Stimulated activated CD8-positive, alpha-beta memory T cell treated with anti-CD3 and anti-CD28 coated beads, Interleukin-4, amount 100 ng/mL, for 48 hours (primary cell): ENCODE results near the gene MAP1LC3B.
A peak's percentile ranks its signal among the peaks of the same experiment; 100 is the strongest.

Source experiments
- DNase-seq: peaks from one replicate; pipeline ENCODE4 v3.0.0-alpha.2; 2020

The MAP1LC3B gene

GRCh38 chr16:87391950-87392820 lies at the start of gene MAP1LC3B:
Gene MAP1LC3B (plus strand): TSS chr16:87392336. CDS start chr16:87392428, 92 bp downstream.
- peak; percentile 98 for DNase-seq

DNA sequence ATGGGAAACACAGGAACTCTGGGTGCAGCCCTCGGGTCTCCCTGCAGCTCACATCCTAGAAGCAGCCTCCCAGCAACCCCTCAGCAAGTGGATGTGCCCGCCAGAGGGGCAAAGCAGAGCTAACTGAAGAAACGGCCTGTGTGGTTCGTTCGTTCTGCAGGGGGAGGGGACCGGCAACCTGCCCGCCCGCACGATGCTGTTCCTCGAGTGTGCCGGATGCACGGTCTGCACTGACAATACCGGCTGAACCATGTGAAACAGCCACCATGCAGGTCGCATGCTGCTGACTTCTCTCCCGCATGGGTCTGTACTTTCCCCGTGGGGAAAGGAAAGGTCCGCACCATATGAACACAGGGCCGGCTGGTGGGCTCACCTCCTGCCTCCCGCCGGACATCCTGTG lies 49.6 kb upstream of the MAP1LC3B start:
- DNase-seq, result no peak

DNA sequence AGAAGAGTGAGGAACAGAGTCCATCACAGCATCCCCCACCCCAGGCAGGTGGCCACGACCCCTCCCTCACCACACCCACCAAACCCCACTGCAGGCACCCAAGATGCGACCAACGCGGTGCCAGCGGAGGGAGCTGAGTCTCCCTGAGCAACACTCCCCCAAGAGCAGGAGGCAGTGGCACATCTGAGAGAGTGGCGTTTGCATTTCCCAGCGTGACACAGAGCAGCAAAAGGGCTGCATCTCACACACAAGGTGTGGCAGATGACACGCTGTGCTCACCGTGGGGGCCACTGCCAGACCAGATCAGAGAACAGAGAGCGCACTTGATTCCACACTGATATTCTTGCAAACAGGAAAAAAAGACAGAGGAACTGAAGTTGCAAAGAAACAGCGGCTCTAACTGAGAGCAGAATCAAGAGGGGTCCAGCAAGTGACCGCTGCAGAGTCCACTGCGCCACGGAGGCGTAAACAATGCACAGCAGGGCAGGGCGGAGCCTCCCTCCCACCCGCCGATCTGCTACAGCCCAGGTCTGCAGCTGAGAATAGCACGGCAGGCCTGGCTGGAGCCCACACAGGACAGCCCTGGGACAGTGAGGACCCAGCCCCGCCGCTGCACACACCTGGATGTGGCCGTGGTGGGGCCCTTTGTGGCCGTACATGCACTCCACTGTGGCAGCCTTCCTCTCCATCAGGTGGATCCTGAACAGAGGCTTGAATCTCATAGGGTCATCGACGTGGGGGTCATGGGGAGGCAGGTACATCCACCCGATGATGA lies 49.0 kb upstream of the MAP1LC3B start:
- no peak for DNase-seq

DNA sequence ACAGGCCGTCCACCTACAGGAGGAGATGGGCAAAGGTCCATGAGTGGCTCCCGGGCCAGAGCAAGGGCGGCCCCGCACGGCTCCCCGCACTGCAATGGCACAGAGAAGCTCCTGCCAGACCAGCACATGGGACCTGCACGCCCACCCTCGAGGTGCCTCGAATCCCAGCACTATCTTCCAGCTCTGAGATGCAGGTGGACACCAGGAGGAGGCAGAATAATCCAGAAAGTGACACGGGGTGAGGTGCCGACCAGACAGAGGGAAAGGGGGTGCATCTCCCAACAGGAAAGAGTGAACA lies 48.4 kb upstream of the MAP1LC3B start:
- no peak for DNase-seq

DNA sequence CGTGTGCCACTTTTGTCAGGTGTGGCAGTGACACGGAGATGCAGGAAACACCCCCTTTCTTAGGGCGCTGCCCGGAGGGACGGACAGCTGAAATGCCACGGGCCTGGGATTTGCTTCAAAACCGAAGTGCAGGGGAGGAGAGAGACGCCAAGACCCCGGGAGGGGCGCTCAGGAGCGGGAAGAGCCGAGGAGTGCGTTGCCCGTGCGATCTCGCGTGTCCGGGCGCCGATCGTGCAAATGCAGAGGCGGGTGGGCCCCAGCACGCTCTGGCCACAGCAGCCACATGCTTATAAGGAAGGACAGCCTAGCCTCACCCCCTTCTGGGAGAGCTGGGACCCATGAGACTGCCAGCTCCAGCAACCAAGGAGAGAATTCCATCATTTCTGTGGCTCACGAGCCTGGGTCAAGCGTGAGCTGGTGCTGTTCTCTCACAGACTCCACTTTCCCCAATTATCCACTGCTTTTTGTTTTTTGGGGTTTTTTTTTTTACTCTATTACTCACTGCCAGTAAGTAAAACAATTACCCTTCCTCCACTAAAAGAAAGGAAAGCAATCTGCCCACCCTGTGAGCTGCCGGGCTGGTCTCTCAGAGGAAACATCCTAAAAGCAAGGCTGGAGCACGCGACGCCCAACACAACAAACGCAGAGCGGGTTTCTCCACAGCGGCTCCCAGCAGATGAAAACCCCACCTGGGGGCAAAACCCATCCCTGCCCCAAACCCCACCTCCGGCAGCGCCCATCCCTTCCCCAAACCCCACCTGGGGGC lies 47.8 kb upstream of the MAP1LC3B start:
- DNase-seq, result no peak

DNA sequence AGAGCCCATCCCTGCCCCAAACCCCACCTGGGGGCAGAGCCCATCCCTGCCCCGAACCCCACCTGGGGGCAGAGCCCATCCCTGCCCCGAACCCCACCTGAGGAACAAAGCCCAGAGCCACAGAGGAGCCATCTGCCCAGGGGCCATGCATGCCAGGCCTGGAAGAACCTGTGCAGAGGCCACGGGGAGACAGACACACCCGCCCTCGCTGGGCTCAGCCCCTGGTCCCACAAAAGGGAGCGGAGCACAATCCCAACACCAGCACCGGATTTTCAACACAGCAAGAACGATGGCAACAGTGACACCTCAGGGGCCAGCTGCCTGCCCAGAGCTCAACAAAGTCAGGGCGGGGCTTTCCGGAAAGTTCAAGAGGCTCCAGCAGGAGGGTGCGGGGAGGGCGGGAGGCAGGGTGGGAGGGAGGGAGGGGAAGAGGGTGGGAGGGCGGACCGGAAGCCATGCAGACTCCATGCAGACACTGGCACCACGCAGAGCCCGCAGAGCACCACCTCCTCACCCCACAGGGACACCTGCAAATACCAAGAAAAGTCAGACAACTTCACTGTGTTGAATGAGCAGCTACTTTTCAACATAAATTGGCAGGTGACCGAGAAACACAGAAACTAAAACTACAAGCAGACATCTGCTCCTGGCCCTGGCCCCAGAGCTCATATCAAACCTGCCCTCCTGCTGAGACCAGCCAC lies 47.1 kb upstream of the MAP1LC3B start:
- DNase-seq, result peak; percentile 51

DNA sequence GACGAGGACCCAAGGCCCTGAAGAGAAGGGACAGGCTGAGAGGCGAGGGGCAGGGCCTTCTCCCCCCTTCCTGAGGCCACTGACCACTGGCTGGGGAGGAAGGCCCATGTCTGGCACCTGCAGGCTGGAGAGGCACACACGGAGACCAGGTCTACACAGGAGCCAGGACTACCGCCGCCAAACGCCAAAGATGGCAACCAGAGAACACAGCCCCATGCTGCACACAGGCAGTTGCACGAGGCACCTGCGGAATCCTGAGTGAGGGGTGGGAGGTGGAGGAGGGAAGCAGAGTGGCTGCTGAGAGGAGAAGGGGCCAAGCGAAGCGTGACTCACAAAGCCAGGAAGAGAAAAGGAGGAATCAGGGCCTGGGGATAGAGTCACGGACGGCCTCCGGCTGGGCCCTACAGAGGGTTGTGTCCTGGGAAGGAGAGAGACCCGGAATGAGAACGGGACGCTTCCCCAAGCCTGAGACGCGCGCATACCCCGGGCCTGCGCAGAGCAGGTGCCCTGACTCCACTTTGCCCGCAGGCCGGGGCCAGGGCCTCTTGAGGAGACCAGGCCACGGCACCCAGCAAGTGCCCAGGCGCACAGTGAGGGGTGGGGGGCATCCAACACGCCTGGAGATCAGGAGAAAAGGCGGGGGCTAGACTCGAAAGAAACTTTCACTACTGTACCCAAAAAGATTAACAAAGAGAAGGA lies 46.3 kb upstream of the MAP1LC3B start:
- no peak for DNase-seq

- DNase-seq, result no peak
These were observed 45.5 kb upstream of the MAP1LC3B start for GRCh38 chr16:87346517-87347060.

- no peak for DNase-seq
These were observed 44.1 kb upstream of the MAP1LC3B start for GRCh38 chr16:87347932-87348615.

- DNase-seq, result no peak
These were observed 43.4 kb upstream of the MAP1LC3B start for GRCh38 chr16:87348616-87349157.

GRCh38 chr16:87350031-87350430 lies 42.1 kb upstream of the MAP1LC3B start:
- DNase-seq, result no peak

DNA sequence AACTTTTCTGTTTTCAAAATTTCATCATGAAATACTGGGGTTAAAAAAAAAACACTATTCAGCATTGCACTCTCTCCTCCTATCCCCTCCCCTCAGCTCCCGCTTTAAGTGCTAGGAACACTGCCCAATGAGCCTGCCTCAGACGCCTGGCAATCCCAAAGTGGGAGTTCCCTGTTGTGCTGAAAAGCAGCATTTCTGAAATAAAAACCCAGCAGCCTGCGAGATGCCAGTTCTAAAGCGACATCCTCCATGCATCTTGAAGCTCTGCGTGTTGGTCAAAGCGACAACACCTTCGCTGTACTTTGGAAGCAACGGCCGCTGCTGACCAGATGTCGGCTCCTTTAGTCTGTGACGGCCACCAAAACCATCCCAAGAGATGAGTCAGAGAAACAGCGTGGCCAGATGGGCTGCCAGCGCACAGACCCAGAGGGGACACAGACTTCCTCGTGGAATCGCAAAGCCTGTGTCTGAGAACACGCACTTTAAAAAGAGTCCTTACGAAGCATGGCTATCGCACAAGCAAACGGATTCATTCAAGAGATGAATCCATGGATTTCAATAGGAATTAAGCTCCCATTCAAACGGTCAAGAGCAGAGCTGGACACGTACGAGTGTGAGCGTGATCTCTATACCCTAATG lies 41.3 kb upstream of the MAP1LC3B start:
- no peak for DNase-seq

DNA sequence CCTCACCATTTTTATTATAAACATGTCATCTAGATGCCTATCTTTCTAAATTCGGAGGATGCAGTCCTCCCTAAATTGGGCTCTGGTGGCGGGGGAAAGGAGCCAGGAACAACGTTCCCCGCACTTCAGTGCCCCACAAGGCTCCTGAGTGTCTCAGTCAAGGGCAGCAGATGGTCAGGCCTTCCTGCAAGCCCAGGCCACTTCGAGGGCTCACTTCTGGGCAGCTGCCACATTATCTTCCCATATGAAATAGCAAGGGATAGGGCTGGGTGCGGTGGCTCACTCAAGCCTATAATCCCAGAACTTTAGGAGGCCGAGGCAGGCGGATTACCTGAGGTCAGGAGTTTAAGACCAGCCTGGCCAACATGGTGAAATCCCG lies 40.8 kb upstream of the MAP1LC3B start:
- DNase-seq, result no peak

DNA sequence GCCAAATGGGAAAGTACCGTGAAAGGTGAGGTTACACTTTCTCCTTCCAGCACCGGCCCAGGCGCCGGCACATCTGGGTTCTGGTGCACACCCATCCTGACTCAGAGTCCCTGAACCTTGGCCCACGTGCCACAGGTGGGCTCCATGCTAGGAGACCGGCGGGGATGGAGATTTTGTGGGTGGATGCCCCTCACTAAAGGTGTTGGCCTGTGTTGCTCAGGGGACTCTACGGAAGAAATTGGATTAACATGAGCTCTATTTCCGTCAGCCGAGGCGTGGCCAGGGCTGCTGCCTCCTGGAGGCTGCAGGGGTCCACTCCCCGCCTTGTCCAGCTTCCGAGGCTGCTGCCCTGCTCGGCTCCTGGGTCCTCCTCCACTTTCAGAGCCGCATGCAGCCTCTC lies 39.3 kb upstream of the MAP1LC3B start:
- no peak for DNase-seq

GRCh38 chr16:87353613-87354012 lies 38.5 kb upstream of the MAP1LC3B start:
- no peak for DNase-seq

GRCh38 chr16:87356491-87356853 lies 35.7 kb upstream of the MAP1LC3B start:
- DNase-seq, result no peak

GRCh38 chr16:87358250-87358649 lies 33.9 kb upstream of the MAP1LC3B start:
- DNase-seq, result no peak

DNA sequence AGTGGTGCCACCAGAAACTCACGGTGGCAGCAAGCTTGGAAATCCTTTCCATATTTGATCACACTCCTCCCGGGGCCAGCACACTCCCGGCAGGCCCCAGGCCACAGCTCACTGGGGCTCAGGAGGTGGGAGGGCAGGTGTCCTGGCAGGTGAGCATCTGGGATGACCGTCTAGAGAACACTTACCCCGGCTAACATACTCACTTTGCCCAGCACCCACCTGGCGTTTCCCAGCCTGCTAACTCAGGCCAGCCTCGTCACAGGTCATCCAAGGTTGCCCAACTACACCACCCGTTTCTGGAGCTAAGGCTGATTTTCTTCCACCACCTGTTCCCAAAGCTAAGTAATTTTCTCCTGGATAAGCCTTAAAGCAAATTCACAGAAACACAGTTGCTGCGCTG lies 33.4 kb upstream of the MAP1LC3B start:
- DNase-seq, result no peak

- DNase-seq, result no peak
These were observed 33.0 kb upstream of the MAP1LC3B start for GRCh38 chr16:87359121-87359520.

DNA sequence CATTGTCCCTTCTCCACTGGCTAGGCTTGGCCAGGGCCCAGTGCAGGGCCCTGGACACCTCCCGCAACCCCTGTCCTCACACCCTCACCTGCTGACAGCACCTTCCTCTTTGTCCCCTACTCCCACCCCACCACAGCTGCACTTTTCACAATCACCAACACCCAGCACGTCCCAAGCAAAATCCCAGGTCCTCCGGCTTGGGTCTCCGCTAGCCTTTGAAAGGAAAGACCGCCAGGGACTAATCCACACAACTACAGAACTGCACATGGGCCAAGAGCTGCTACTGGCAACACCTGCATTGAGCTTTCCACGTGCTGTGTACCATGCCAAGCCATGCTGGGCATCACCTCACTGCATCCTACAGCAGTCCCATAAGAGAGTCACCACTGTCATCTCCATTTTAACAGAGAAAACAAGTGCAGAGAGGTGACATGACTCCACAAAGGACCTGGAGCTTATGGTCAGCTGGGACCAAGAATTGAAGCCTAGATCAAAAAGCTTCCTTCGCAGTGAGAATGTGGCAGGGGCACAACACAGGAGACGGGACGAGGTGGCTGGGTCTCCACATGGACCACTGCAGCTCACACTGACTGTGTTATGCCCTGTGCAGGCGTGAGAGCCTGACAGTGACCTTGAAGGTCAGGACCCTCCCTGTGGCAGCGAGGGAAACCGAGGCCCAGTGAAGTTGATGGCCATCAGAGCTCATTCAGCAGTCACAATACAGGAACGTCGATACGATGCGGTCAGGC lies 31.1 kb upstream of the MAP1LC3B start:
- no peak for DNase-seq
